ENCODE measurements around the gene KRT77.

DNA sequence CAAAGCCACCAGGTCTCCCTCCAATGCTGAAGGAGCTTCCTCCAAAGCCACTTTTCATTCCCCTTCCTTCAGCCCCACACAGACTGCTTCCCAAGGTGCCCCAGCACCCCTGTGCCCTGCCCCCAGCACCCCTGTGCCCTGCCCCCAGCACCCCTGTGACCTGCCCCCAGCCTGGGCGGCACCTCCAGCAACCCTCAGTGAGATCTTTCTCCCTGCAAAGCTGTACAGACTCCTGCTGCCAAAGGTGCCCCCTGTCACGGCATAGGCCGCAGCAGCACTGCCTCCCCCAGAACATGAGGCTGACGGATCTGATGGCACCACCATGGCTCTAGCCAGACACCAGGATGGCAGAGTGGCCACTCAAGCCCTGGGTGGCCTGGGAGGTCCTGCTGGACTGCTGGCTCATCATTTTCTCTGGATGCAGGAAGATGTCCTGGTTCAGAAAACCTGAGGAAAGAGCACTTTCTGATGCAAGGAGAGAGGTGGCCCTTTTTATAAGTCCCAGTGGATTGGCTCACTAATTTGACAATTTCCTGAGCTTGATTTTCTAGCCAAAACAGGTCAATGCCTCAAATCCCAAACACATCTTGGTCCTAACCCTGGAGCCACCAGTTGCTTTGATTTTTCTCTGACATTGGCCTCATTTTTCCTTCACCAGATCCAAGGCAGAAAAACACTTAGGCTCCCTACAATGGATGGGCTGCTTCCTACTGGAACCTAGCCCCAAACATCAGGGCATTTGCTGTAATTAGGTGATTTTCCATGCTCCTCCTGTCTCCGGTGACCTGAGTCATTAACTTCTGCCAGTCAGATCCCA is 32.7 kb upstream of the KRT77 start:
- TF ChIP-seq TCF12 (IDR thresholded peaks at IDR 0.05) = no peak
- TF ChIP-seq POLR2AphosphoS5 (IDR thresholded peaks at IDR 0.05; ENCODE audit: low read depth, low read length) = no peak
- TF ChIP-seq, protein P1, sequence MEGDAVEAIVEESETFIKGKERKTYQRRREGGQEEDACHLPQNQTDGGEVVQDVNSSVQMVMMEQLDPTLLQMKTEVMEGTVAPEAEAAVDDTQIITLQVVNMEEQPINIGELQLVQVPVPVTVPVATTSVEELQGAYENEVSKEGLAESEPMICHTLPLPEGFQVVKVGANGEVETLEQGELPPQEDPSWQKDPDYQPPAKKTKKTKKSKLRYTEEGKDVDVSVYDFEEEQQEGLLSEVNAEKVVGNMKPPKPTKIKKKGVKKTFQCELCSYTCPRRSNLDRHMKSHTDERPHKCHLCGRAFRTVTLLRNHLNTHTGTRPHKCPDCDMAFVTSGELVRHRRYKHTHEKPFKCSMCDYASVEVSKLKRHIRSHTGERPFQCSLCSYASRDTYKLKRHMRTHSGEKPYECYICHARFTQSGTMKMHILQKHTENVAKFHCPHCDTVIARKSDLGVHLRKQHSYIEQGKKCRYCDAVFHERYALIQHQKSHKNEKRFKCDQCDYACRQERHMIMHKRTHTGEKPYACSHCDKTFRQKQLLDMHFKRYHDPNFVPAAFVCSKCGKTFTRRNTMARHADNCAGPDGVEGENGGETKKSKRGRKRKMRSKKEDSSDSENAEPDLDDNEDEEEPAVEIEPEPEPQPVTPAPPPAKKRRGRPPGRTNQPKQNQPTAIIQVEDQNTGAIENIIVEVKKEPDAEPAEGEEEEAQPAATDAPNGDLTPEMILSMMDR (IDR thresholded peaks at IDR 0.05) = no peak
- no peak for TF ChIP-seq MAX (IDR thresholded peaks at IDR 0.05; ENCODE audit: low read depth)
- TF ChIP-seq, protein P2, sequence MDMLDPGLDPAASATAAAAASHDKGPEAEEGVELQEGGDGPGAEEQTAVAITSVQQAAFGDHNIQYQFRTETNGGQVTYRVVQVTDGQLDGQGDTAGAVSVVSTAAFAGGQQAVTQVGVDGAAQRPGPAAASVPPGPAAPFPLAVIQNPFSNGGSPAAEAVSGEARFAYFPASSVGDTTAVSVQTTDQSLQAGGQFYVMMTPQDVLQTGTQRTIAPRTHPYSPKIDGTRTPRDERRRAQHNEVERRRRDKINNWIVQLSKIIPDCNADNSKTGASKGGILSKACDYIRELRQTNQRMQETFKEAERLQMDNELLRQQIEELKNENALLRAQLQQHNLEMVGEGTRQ (IDR thresholded peaks at IDR 0.05; ENCODE audit: borderline replicate concordance, low read depth, low read length) = no peak
- no peak for TF ChIP-seq SMC3 (IDR thresholded peaks at IDR 0.05; ENCODE audit: low read depth, low read length)
- TF ChIP-seq RXRA (IDR thresholded peaks at IDR 0.05; ENCODE audit: borderline replicate concordance, low read depth) = no peak
- TF ChIP-seq GATA2 (CRISPR knock-in tag; IDR thresholded peaks at IDR 0.05) = no peak
- no peak for TF ChIP-seq SIN3A (IDR thresholded peaks at IDR 0.05; ENCODE audit: borderline replicate concordance, low read depth, low read length)

Measured in SK-N-SH (cell line).